NOMO-1 treated with dmso at 0.1 percent for 144 hours (cell line): ENCODE data around the gene TRIM50.
"Not testable (repeated sequence)": the region's sequence is repeated elsewhere in the genome, so short reads cannot be mapped to it uniquely, and the experiment has no call there.

Source experiments
- DNase-seq: peaks from one replicate; lab custom pipeline; 2025; ENCODE audit not compliant: unreplicated experiment; lab: John Stamatoyannopoulos, UW

TRIM50 gene

GRCh38 chr7:73327922-73328321 is at the start of gene TRIM50, which contains the start of gene FKBP6:
Gene TRIM50 (minus strand): TSS chr7:73328082. CDS start chr7:73324787, 3,295 bp downstream.
Gene FKBP6 (plus strand): TSS chr7:73328161. CDS start chr7:73328429, 268 bp downstream.
- not testable (repeated sequence) for DNase-seq

GRCh38 chr7:73376671-73377412 is 49.0 kb upstream of the TRIM50 start:
- DNase-seq = no peak

GRCh38 chr7:73376262-73376661 is 48.4 kb upstream of the TRIM50 start:
- not testable (repeated sequence) for DNase-seq

- no peak for DNase-seq
Observed at GRCh38 chr7:73373741-73374140, 45.9 kb upstream of the TRIM50 start.

- DNase-seq = no peak
Observed at GRCh38 chr7:73369622-73370021, 41.7 kb upstream of the TRIM50 start.

- DNase-seq = no peak
Observed at GRCh38 chr7:73369009-73369408, 41.1 kb upstream of the TRIM50 start.

- DNase-seq = no peak
Observed at GRCh38 chr7:73366990-73367389, 39.1 kb upstream of the TRIM50 start.

- DNase-seq = no peak
Observed at GRCh38 chr7:73366127-73366526, 38.2 kb upstream of the TRIM50 start.

GRCh38 chr7:73364006-73364728 is 36.3 kb upstream of the TRIM50 start:
- no peak for DNase-seq

GRCh38 chr7:73363225-73364005 is 35.5 kb upstream of the TRIM50 start:
- DNase-seq = no peak

GRCh38 chr7:73360590-73360989 is 32.7 kb upstream of the TRIM50 start:
- DNase-seq = not testable (repeated sequence)

GRCh38 chr7:73359746-73360375 is 32.0 kb upstream of the TRIM50 start:
- no peak for DNase-seq

- no peak for DNase-seq
Observed at GRCh38 chr7:73359306-73359705, 31.4 kb upstream of the TRIM50 start.

GRCh38 chr7:73358590-73359275 is 30.9 kb upstream of the TRIM50 start:
- DNase-seq = no peak

GRCh38 chr7:73356159-73356558 is 28.3 kb upstream of the TRIM50 start:
- DNase-seq = no peak

GRCh38 chr7:73354821-73355220 is 26.9 kb upstream of the TRIM50 start:
- DNase-seq = no peak

GRCh38 chr7:73354196-73354595 is 26.3 kb upstream of the TRIM50 start:
- DNase-seq = no peak

GRCh38 chr7:73353243-73353642 is 25.4 kb upstream of the TRIM50 start:
- no peak for DNase-seq

GRCh38 chr7:73352784-73353183 is 24.9 kb upstream of the TRIM50 start:
- no peak for DNase-seq

GRCh38 chr7:73351447-73352167 is 23.7 kb upstream of the TRIM50 start:
- DNase-seq = no peak
